IPS DF 6.9 (cell line): ENCODE results near the gene CCDC9.

Experiments
- DNase-seq: peaks from one replicate; pipeline ENCODE4 v3.0.0-alpha.2; 2013; ENCODE audit warnings: low read depth, low spot score
- H3K27ac ChIP-seq: one replicate; pipeline ENCODE4 v1.5.1; 2013; ENCODE audit warnings: low read length, control low read depth
- H3K27me3 ChIP-seq: 2 replicates; pipeline ENCODE4 v1.6.1; 2013; ENCODE audit warnings: mild to moderate bottlenecking, low read length; ENCODE audit not compliant: control insufficient read depth, insufficient read depth
- H3K36me3 ChIP-seq: 2 replicates; pipeline ENCODE4 v1.6.1; 2013; ENCODE audit warnings: low read length; ENCODE audit not compliant: control insufficient read depth, insufficient read depth
- H3K4me1 ChIP-seq: 2 replicates; pipeline ENCODE4 v1.6.1; 2013; ENCODE audit warnings: low read length; ENCODE audit not compliant: control insufficient read depth, insufficient read depth
- H3K4me3 ChIP-seq: 2 replicates; pipeline ENCODE4 v1.5.1; 2013; ENCODE audit warnings: mild to moderate bottlenecking, low read length
- H3K9me3 ChIP-seq: 2 replicates; pipeline ENCODE4 v1.6.1; 2013; ENCODE audit warnings: low read length, inconsistent platforms; ENCODE audit not compliant: control insufficient read depth, insufficient read depth
- WGBS: extraction: QIAGEN DNeasy Blood & Tissue Kit; methylation state at CpG from one replicate; pipeline ENCODE4 v1.1.7; 2013; ENCODE audit warnings: mixed read lengths, missing lambda C conversion rate; ENCODE audit not compliant: insufficient read length, insufficient coverage; 5-methylcytosine and 5-hydroxymethylcytosine counted together

Gene CCDC9

GRCh38 chr19:47232422-47233211, 23.7 kb upstream of the CCDC9 start:
- Histone ChIP-seq H3K9me3 (no peaks in the 10 kb centered on the region), H3K27me3 (no peaks in the 10 kb centered on the region), H3K4me1 (peaks cover 15% of the 10 kb centered on the region), H3K36me3 (no peaks in the 10 kb centered on the region), H3K4me3 (no peak overlapping the region), H3K27ac (no peak overlapping the region)
- no CpG with 5 or more reads among the region's 16 CpGs for WGBS
- no peak for DNase-seq

GRCh38 chr19:47236072-47236675, 20.2 kb upstream of the CCDC9 start:
- no peak overlapping the region for H3K4me3 ChIP-seq
- H3K9me3 ChIP-seq = no peaks in the 10 kb centered on the region
- H3K36me3 ChIP-seq = no peaks in the 10 kb centered on the region
- no peaks in the 10 kb centered on the region for H3K27me3 ChIP-seq
- no peak overlapping the region for H3K27ac ChIP-seq
- peaks cover 15% of the 10 kb centered on the region for H3K4me1 ChIP-seq
- DNase-seq = no peak
- WGBS = no CpG with 5 or more reads among the region's 12 CpGs

GRCh38 chr19:47239152-47239551, 17.2 kb upstream of the CCDC9 start:
- H3K4me3 ChIP-seq = peak overlapping the region; percentile 31; the same call in 1 of the 2 replicates
- no peaks in the 10 kb centered on the region; the same call in 1 of the 2 replicates for H3K27me3 ChIP-seq
- no peak for DNase-seq
- H3K36me3 ChIP-seq = no peaks in the 10 kb centered on the region
- no peak overlapping the region for H3K27ac ChIP-seq
- H3K9me3 ChIP-seq = no peaks in the 10 kb centered on the region
- H3K4me1 ChIP-seq = peaks cover 13% of the 10 kb centered on the region
- WGBS = no CpG with 5 or more reads among the region's 16 CpGs

GRCh38 chr19:47239610-47240296, 16.6 kb upstream of the CCDC9 start:
- Histone ChIP-seq H3K9me3 (no peaks in the 10 kb centered on the region), H3K27ac (no peak overlapping the region), H3K27me3 (no peaks in the 10 kb centered on the region; the same call in 1 of the 2 replicates), H3K4me3 (peak overlapping the region; percentile 31), H3K36me3 (no peaks in the 10 kb centered on the region), H3K4me1 (peaks cover 13% of the 10 kb centered on the region)
- whole genome bisulfite sequencing = no CpG with 5 or more reads among the region's 62 CpGs
- DNase-seq = no peak

GRCh38 chr19:47240556-47240955, 15.8 kb upstream of the CCDC9 start:
- no CpG with 5 or more reads among the region's 6 CpGs for WGBS
- H3K36me3 ChIP-seq = no peaks in the 10 kb centered on the region
- H3K4me1 ChIP-seq = peaks cover 13% of the 10 kb centered on the region
- no peak for DNase-seq
- H3K27me3 ChIP-seq = no peaks in the 10 kb centered on the region; the same call in 1 of the 2 replicates
- H3K27ac ChIP-seq = no peak overlapping the region
- no peaks in the 10 kb centered on the region for H3K9me3 ChIP-seq
- H3K4me3 ChIP-seq = no peak overlapping the region

GRCh38 chr19:47240996-47241918, 15.1 kb upstream of the CCDC9 start:
- peaks cover 13% of the 10 kb centered on the region for H3K4me1 ChIP-seq
- no peaks in the 10 kb centered on the region for H3K36me3 ChIP-seq
- H3K27me3 ChIP-seq = no peaks in the 10 kb centered on the region; the same call in 1 of the 2 replicates
- no peaks in the 10 kb centered on the region for H3K9me3 ChIP-seq
- no peak overlapping the region for H3K27ac ChIP-seq
- no peak for DNase-seq
- no CpG with 5 or more reads among the region's 27 CpGs for WGBS
- H3K4me3 ChIP-seq = no peak overlapping the region

- peaks cover 13% of the 10 kb centered on the region for H3K4me1 ChIP-seq
- H3K27me3 ChIP-seq = no peaks in the 10 kb centered on the region; the same call in 1 of the 2 replicates
- WGBS = no CpG with 5 or more reads among the region's 7 CpGs
- no peak for DNase-seq
- no peaks in the 10 kb centered on the region for H3K36me3 ChIP-seq
- no peak overlapping the region for H3K27ac ChIP-seq
- H3K9me3 ChIP-seq = no peaks in the 10 kb centered on the region
- no peak overlapping the region for H3K4me3 ChIP-seq
Measured at GRCh38 chr19:47241919-47242577, 14.3 kb upstream of the CCDC9 start.

GRCh38 chr19:47243364-47243775, 13.0 kb upstream of the CCDC9 start:
- H3K4me3 ChIP-seq = no peak overlapping the region; the same call in 1 of the 2 replicates
- no peak overlapping the region for H3K27ac ChIP-seq
- H3K9me3 ChIP-seq = no peaks in the 10 kb centered on the region
- H3K4me1 ChIP-seq = peaks cover 13% of the 10 kb centered on the region
- no peak for DNase-seq
- no CpG with 5 or more reads among the region's 9 CpGs for WGBS
- no peaks in the 10 kb centered on the region for H3K36me3 ChIP-seq
- H3K27me3 ChIP-seq = no peaks in the 10 kb centered on the region; the same call in 1 of the 2 replicates

GRCh38 chr19:47243776-47244547, 12.4 kb upstream of the CCDC9 start:
- Histone ChIP-seq H3K9me3 (no peaks in the 10 kb centered on the region), H3K4me3 (peak overlapping the region; percentile 37; the same call in 1 of the 2 replicates), H3K27me3 (no peaks in the 10 kb centered on the region; the same call in 1 of the 2 replicates), H3K4me1 (peaks cover 12% of the 10 kb centered on the region), H3K36me3 (no peaks in the 10 kb centered on the region), H3K27ac (no peak overlapping the region)
- DNase-seq = peak; percentile 86
- WGBS = no CpG with 5 or more reads among the region's 46 CpGs
